PC-9 (cell line): Measurements from ENCODE around the gene KRTAP12-2. TPM values are rescaled to one million over a fixed set of nuclear protein-coding genes. Genes with fewer than 3 reads are reported as not detected.
A peak's percentile ranks its signal among the peaks of the same experiment; 100 is the strongest.

ENCODE experiments used
- Bru-seq: library from RNA; stranded (reverse); fragments of 400-500 nt; gene quantifications from one replicate; lab custom pipeline; 2021; lab: Mats Ljungman, UMichigan
- BruChase-seq, 2 experiments: library from RNA; stranded (reverse); fragments of 400-500 nt; gene quantifications; one replicate each; lab custom pipeline; 2021; lab: Mats Ljungman, UMichigan
- BruUV-seq: library from RNA; stranded (reverse); fragments of 400-500 nt; replicated peaks from 2 replicates; lab custom pipeline; 2021; lab: Mats Ljungman, UMichigan
- CTCF ChIA-PET: fragments of 300-600 bp; sonication (Branson Sonifier 250); formaldehyde crosslinking; loops from one replicate; lab custom pipeline; 2022; ENCODE audit warnings: antibody characterized with exemption; lab: Charles Lee
- POLR2A ChIA-PET: fragments of 300-600 bp; sonication (Branson Sonifier 250); formaldehyde crosslinking; loops from one replicate; lab custom pipeline; 2022; ENCODE audit warnings: antibody characterized with exemption; ENCODE audit not compliant: unreplicated experiment; lab: Charles Lee
- DNase-seq, 2 experiments: peaks; one replicate each; pipeline versions ENCODE4 v3.0.0 to v3.0.0-alpha.2; 2015 to 2022; ENCODE audit warnings: mixed read lengths in 1 of 2
- H2AFZ ChIP-seq: fragments of 200-600 bp; sonication (generic); 2 replicates; pipeline ENCODE4 v1.8.1; 2017; ENCODE audit warnings: antibody characterized with exemption
- H3F3A ChIP-seq: fragments of 200-600 bp; sonication (generic); 2 replicates; pipeline ENCODE4 v1.8.1; 2017; ENCODE audit warnings: antibody characterized with exemption, mild to moderate bottlenecking, low read depth; ENCODE audit not compliant: insufficient read depth
- H3K27ac ChIP-seq: fragments of 200-600 bp; sonication (generic); 2 replicates; pipeline ENCODE4 v1.6.1; 2016; ENCODE audit warnings: mixed run types
- H3K27me3 ChIP-seq: fragments of 200-600 bp; sonication (generic); 2 replicates; pipeline ENCODE4 v1.6.1; 2016; ENCODE audit warnings: low read depth, mixed run types; ENCODE audit not compliant: insufficient read depth
- H3K36me3 ChIP-seq: fragments of 200-600 bp; sonication (generic); 2 replicates; pipeline ENCODE4 v1.6.1; 2016; ENCODE audit warnings: low read depth, mixed run types
- H3K4me1 ChIP-seq: fragments of 200-600 bp; sonication (generic); replicated peaks from 2 replicates; pipeline ENCODE4 v1.6.1; 2016; ENCODE audit warnings: mixed run types; ENCODE audit not compliant: insufficient read depth
- H3K4me2 ChIP-seq: fragments of 200-600 bp; sonication (generic); 2 replicates; pipeline ENCODE4 v1.6.1; 2017; ENCODE audit warnings: mixed run types
- H3K4me3 ChIP-seq: fragments of 200-600 bp; sonication (generic); 2 replicates; pipeline ENCODE4 v1.6.1; 2016; ENCODE audit warnings: mixed run types
- H3K79me2 ChIP-seq: fragments of 200-600 bp; sonication (generic); 2 replicates; pipeline ENCODE4 v1.6.1; 2017; ENCODE audit warnings: low read depth, mixed run types
- H3K9me2 ChIP-seq: fragments of 200-600 bp; sonication (generic); 2 replicates; pipeline ENCODE4 v1.8.1; 2017; ENCODE audit warnings: mild to moderate bottlenecking; ENCODE audit not compliant: insufficient read depth
- H3K9me3 ChIP-seq: fragments of 200-600 bp; sonication (generic); 2 replicates; pipeline ENCODE4 v1.8.1; 2016; ENCODE audit warnings: low read depth; ENCODE audit not compliant: insufficient read depth
- H4K20me1 ChIP-seq: fragments of 200-600 bp; sonication (generic); 2 replicates; pipeline ENCODE4 v1.8.1; 2017; ENCODE audit not compliant: insufficient read depth
- EZH2 ChIP-seq: fragments of 200-600 bp; sonication (generic); IDR thresholded peaks from 2 replicates; pipeline ENCODE4 v1.8.0; 2017; ENCODE audit warnings: antibody characterized with exemption, low read depth
- intact Hi-C: fragments of 100-400 bp; cut with micrococcal nuclease; formaldehyde crosslinking; loops from one replicate; pipeline ENCODE4 v1.10.0; 2022; ENCODE audit not compliant: unreplicated experiment
- long read RNA-seq: library from polyadenylated mRNA; stranded (forward); transcript quantifications from one replicate; pipeline ENCODE4 v2.0.0, GENCODE V29; 2022
- total RNA-seq: library from RNA; stranded (reverse); gene quantifications from 2 replicates; pipeline ENCODE4 v1.2.3, GENCODE V29; 2021
- TF ChIP-seq, protein P1 (sequence below): fragments of 200-600 bp; sonication (generic); conservative IDR thresholded peaks from 2 replicates; pipeline ENCODE4 v1.6.1; 2017; ENCODE audit warnings: mixed run types, antibody characterized with exemption, mild to moderate bottlenecking, moderate library complexity

The KRTAP12-2 gene, protein sequence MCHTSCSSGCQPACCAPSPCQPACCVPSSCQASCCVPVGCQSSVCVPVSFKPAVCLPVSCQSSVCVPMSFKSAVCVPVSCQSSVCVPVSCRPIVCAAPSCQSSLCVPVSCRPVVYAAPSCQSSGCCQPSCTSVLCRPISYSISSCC
- not detected in 2 replicates for total RNA-seq
- Bru-seq, nascent RNA = not detected
- not detected for BruChase-seq, experiment 1, labeled RNA remaining after a 2-hour chase
- not detected for BruChase-seq, experiment 2, labeled RNA remaining after a 6-hour chase
- long read RNA-seq = 0 reads

DNA sequence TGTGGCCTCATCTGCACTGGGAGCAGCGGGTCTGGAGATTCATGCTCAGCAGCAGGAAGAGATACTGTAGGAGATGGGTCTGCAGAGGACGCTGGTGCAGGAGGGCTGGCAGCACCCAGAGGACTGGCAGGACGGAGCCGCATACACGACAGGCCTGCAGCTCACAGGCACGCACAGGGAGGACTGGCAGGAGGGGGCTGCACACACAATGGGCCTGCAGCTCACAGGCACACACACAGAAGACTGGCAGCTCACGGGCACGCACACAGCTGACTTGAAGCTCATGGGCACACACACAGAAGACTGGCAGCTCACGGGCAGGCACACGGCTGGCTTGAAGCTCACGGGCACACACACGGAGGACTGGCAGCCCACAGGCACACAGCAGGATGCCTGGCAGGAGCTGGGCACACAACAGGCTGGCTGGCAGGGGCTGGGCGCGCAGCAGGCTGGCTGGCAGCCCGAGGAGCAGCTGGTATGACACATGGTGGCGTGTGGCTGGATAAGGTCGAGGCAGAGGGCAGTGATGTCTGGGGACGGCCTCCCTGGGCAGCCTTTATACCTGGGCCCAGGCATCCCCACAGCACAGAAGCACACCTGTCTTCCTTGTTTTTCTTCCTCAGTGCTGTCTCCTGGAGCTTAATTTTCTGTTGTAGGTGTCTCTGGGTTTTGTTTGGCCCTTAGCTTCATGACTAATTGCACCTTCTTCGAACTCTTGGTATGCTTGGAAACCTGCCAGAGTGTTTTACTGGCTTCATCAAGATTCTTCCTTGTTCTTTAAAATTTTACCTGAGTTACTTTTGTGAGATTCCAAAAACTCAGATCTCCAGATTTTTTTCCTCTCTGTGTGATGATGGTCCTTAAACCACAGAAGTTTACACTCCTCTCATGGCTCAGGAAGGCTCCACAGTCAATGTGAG, at the start of gene KRTAP12-2:
KRTAP12-2 (minus strand) TSS at position 527 of the 920 bp plus-strand sequence; CDS start at position 486, 41 bp downstream.
- no peak within 1 kb of the TSS for H3K4me2 ChIP-seq
- no peak within 1 kb of the TSS for H3K27ac ChIP-seq
- H3K4me3 ChIP-seq = no peak within 1 kb of the TSS
- TF ChIP-seq EZH2 = no peak
- TF ChIP-seq, protein P1, sequence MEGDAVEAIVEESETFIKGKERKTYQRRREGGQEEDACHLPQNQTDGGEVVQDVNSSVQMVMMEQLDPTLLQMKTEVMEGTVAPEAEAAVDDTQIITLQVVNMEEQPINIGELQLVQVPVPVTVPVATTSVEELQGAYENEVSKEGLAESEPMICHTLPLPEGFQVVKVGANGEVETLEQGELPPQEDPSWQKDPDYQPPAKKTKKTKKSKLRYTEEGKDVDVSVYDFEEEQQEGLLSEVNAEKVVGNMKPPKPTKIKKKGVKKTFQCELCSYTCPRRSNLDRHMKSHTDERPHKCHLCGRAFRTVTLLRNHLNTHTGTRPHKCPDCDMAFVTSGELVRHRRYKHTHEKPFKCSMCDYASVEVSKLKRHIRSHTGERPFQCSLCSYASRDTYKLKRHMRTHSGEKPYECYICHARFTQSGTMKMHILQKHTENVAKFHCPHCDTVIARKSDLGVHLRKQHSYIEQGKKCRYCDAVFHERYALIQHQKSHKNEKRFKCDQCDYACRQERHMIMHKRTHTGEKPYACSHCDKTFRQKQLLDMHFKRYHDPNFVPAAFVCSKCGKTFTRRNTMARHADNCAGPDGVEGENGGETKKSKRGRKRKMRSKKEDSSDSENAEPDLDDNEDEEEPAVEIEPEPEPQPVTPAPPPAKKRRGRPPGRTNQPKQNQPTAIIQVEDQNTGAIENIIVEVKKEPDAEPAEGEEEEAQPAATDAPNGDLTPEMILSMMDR = no peak
- H3K4me1 ChIP-seq = no peaks in the 10 kb centered on the region
- no TSS peak for BruUV-seq
- H3K27me3 ChIP-seq = peaks cover 26% of the 10 kb centered on the region
- intact Hi-C loops = no loop called here
- H3K36me3 ChIP-seq = no peaks in the 10 kb centered on the region
- POLR2A ChIA-PET = no interaction called here
- peak in 1 of 2 experiments; percentile 38 for DNase-seq
- CTCF ChIA-PET = no interaction called here
- H2AFZ ChIP-seq = no peak within 1 kb of the TSS
- H3K9me3 ChIP-seq = no peaks in the 10 kb centered on the region
- no peaks in the 10 kb centered on the region for H3K9me2 ChIP-seq
- no peaks in the 10 kb centered on the region for H4K20me1 ChIP-seq
- H3F3A ChIP-seq = no peaks in the 10 kb centered on the region
- no peaks in the 10 kb centered on the region for H3K79me2 ChIP-seq

- POLR2A ChIA-PET = no interaction called here
- no peak for TF ChIP-seq EZH2
- TF ChIP-seq, protein P1 = no peak
- H3K27ac ChIP-seq = no peak overlapping the region
- H3K36me3 ChIP-seq = no peaks in the 10 kb centered on the region
- no peaks in the 10 kb centered on the region for H3K79me2 ChIP-seq
- no peak overlapping the region for H3K4me3 ChIP-seq
- no peaks in the 10 kb centered on the region for H4K20me1 ChIP-seq
- no peaks in the 10 kb centered on the region for H3K4me1 ChIP-seq
- H3F3A ChIP-seq = no peaks in the 10 kb centered on the region
- no peaks in the 10 kb centered on the region for H3K9me2 ChIP-seq
- H3K4me2 ChIP-seq = no peak overlapping the region
- no peaks in the 10 kb centered on the region for H3K9me3 ChIP-seq
- DNase-seq = no peak
- intact Hi-C loops = no loop called here
- no TSS peak for BruUV-seq
- CTCF ChIA-PET = no interaction called here
- H3K27me3 ChIP-seq = peaks cover 64% of the 10 kb centered on the region
- H2AFZ ChIP-seq = no peak overlapping the region
Measured at GRCh38 chr21:44714905-44715304, 48.2 kb upstream of the KRTAP12-2 start.

GRCh38 chr21:44713846-44714245, 47.1 kb upstream of the KRTAP12-2 start:
- Histone ChIP-seq H4K20me1 (no peaks in the 10 kb centered on the region), H3K79me2 (no peaks in the 10 kb centered on the region), H3K4me1 (no peaks in the 10 kb centered on the region), H3K27me3 (peaks cover 64% of the 10 kb centered on the region), H2AFZ (no peak overlapping the region), H3K9me2 (no peaks in the 10 kb centered on the region), H3K4me3 (no peak overlapping the region), H3F3A (no peaks in the 10 kb centered on the region), H3K36me3 (no peaks in the 10 kb centered on the region), H3K4me2 (no peak overlapping the region), H3K27ac (no peak overlapping the region), H3K9me3 (no peaks in the 10 kb centered on the region)
- DNase-seq = no peak
- POLR2A ChIA-PET = no interaction called here
- intact Hi-C loops = no loop called here
- TF ChIP-seq EZH2 = no peak
- TF ChIP-seq, protein P1 = no peak
- CTCF ChIA-PET = no interaction called here
- no TSS peak for BruUV-seq
